Stomach (tissue), 9 donors: Measurements from ENCODE around the gene KRTAP10-2. TPM values are rescaled to one million over a fixed set of nuclear protein-coding genes. Genes with fewer than 3 reads are reported as not detected.

Experiments
- DNase-seq, 2 donors: peaks; one replicate each; pipeline versions ENCODE4 v3.0.0 to v3.0.0-alpha.2; 2013 to 2019
- H3K27ac ChIP-seq, 5 donors: fragments of 200-600 bp in 4 of 5; sonication (generic) in 4 of 5; one replicate each; pipeline ENCODE4 v1.5.1; 2013 to 2019; ENCODE audit warnings: mild to moderate bottlenecking in 1 of 5, moderate library complexity in 1 of 5
- H3K27me3 ChIP-seq, 3 donors: fragments of 200-600 bp; sonication (generic); one replicate each; pipeline ENCODE4 v1.5.1; 2017 to 2019; ENCODE audit warnings: mixed run types in 1 of 3
- H3K36me3 ChIP-seq, 4 donors: fragments of 200-600 bp; sonication (generic); 1 replicate in 3 of 4; 2 replicates in 1 of 4; pipeline ENCODE4 v1.5.1; 2016 to 2019
- H3K4me1 ChIP-seq, 4 donors: fragments of 200-600 bp; sonication (generic); one replicate each; pipeline ENCODE4 v1.5.1; 2016 to 2019
- H3K4me3 ChIP-seq, 4 donors: fragments of 200-600 bp; sonication (generic) in 3 of 4; one replicate each; pipeline ENCODE4 v1.5.1; 2016 to 2019; ENCODE audit warnings: mild to moderate bottlenecking in 1 of 4
- H3K9me3 ChIP-seq, 4 donors: fragments of 200-600 bp; sonication (generic); one replicate each; pipeline ENCODE4 v1.5.1; 2016 to 2019
- EP300 ChIP-seq: sonication (generic); formaldehyde crosslinking; IDR thresholded peaks from one replicate; pipeline ENCODE4 v1.6.1; 2017; ENCODE audit warnings: antibody characterized with exemption
- POLR2A ChIP-seq, 4 donors: fragments of 450-650 bp; IDR thresholded peaks; one replicate each; pipeline ENCODE4 v1.6.1; 2016; ENCODE audit warnings: antibody characterized with exemption in 4 of 4, control low read depth in 2 of 4, mild to moderate bottlenecking in 1 of 4, moderate library complexity in 1 of 4
- POLR2AphosphoS5 ChIP-seq, 3 donors: sonication (generic); formaldehyde crosslinking; IDR thresholded peaks; one replicate each; pipeline ENCODE4 v1.6.1; 2016; ENCODE audit warnings: antibody characterized with exemption in 3 of 3
- WGBS, 5 donors: extraction: QIAGEN DNeasy Blood & Tissue Kit in 3 of 5; methylation state at CpG; one replicate each; pipeline versions ENCODE4 v1.1.5 to v1.1.7; 2013 to 2018; 5-methylcytosine and 5-hydroxymethylcytosine counted together
- intact Hi-C: fragments of 100-400 bp; cut with DNase I; formaldehyde crosslinking; loops from one replicate; pipeline ENCODE4 v1.15.1; 2023; ENCODE audit warnings: low total_unique reads
- polyA plus RNA-seq, 3 donors: library from polyadenylated mRNA; stranded (reverse); fragments of 200-250 nt; gene quantifications; one replicate each; pipeline ENCODE4 v1.2.3, GENCODE V29; 2013
- total RNA-seq, 5 donors: library from RNA; depleted of rRNA; stranded (reverse); fragments of >200 nt; gene quantifications; one replicate each; pipeline versions ENCODE4 v1.1.0 to v1.2.3, GENCODE V29; 2014 to 2016
- TF ChIP-seq, protein P1 (sequence below), 7 experiments: fragments of 450-650 bp in 4 of 7; fragments of 200-600 bp in 3 of 7; sonication (generic) in 3 of 7; IDR thresholded peaks; one replicate each; pipeline ENCODE4 v1.5.1; 2016 to 2019; ENCODE audit warnings: antibody characterized with exemption in 7 of 7, control low read depth in 2 of 7, mild to moderate bottlenecking in 1 of 7
- donor health status: healthy with polysubstance abuse.
- donor health status: Bipolar disorder and iron deficiency.
- donor health status: healthy.

KRTAP10-2 gene
- total and polyA plus RNA-seq, 8 donors: not detected

DNA sequence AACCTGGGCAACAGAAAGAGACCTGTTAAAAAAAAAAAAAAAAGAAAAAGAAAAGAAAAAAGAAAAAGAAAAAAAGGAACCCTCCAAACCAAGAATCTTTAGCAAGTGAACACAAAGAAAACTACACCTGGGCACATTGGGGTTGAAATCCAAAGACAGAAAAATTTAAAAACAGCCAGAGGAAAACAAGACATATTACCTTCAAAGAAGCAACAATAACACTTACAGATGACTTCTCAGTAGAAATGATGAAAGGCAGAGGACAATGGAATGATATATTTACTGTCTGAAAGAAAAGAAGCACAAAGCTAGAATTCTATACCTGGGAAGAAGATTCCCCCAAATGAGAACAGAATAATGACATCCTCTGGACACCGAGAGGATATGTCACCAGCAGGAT lies 8.6 kb downstream of the KRTAP10-2 start:
- intact Hi-C loops: no loop called here
- WGBS, 5 donors: 75 to 90% (median 84%) methylated on average over 1 of the region's 1 CpG
- Histone ChIP-seq H3K9me3 (peaks cover 0 to 31% (median 13%) of the 10 kb centered on the region in 4 donors), H3K36me3 (no peaks in the 10 kb centered on the region), H3K4me1 (no peaks in the 10 kb centered on the region), H3K27me3 (peaks cover 0 to 31% (median 6%) of the 10 kb centered on the region in 3 donors), H3K27ac (no peak overlapping the region), H3K4me3 (no peak overlapping the region)
- TF ChIP-seq POLR2AphosphoS5 (IDR thresholded peaks at IDR 0.05) (no peak), EP300 (no peak), POLR2A (IDR thresholded peaks at IDR 0.05) (no peak)
- TF ChIP-seq, protein P1, sequence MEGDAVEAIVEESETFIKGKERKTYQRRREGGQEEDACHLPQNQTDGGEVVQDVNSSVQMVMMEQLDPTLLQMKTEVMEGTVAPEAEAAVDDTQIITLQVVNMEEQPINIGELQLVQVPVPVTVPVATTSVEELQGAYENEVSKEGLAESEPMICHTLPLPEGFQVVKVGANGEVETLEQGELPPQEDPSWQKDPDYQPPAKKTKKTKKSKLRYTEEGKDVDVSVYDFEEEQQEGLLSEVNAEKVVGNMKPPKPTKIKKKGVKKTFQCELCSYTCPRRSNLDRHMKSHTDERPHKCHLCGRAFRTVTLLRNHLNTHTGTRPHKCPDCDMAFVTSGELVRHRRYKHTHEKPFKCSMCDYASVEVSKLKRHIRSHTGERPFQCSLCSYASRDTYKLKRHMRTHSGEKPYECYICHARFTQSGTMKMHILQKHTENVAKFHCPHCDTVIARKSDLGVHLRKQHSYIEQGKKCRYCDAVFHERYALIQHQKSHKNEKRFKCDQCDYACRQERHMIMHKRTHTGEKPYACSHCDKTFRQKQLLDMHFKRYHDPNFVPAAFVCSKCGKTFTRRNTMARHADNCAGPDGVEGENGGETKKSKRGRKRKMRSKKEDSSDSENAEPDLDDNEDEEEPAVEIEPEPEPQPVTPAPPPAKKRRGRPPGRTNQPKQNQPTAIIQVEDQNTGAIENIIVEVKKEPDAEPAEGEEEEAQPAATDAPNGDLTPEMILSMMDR (IDR thresholded peaks at IDR 0.05): no peak
- no peak for DNase-seq

DNA sequence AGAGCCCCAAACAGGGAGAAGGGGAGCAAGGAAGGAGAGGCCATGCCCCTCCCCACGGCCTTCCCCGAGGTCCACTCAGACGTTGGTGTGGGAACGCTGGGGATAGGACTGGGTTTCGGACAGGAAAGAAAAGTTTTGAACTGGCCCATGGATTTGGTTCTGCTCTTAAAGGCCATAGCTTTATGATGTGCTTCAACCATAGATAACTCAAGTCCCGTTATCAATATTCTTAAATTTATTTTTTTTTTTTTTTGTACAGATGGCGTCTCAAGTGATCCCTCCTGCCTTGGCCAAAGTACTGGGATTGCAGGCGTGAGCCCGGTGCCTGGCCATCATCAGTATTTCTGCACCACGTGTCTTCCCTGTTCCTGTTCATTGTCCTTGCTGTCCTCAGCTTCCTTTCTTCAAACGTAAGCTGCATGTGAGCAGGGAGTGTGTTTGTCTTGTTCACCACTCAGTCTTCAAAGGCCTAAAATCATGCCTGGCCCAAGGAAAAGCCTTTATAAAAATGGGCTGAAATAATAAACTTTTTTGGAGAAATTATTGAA lies 10.5 kb downstream of the KRTAP10-2 start:
- H3K27ac ChIP-seq: no peak overlapping the region
- TF ChIP-seq POLR2A (IDR thresholded peaks at IDR 0.05) (no peak), EP300 (no peak), POLR2AphosphoS5 (IDR thresholded peaks at IDR 0.05) (no peak)
- TF ChIP-seq, protein P1 (IDR thresholded peaks at IDR 0.05): no peak
- H3K9me3 ChIP-seq: peaks cover 0 to 22% (median 8%) of the 10 kb centered on the region in 4 donors
- intact Hi-C loops: no loop called here
- 76 to 84% (median 83%) methylated on average over 11 of the region's 11 CpGs for WGBS, 5 donors
- DNase-seq: no peak
- peaks cover 0 to 31% (median 6%) of the 10 kb centered on the region in 3 donors for H3K27me3 ChIP-seq
- no peak overlapping the region for H3K4me3 ChIP-seq
- H3K36me3 ChIP-seq: no peaks in the 10 kb centered on the region
- no peaks in the 10 kb centered on the region for H3K4me1 ChIP-seq

DNA sequence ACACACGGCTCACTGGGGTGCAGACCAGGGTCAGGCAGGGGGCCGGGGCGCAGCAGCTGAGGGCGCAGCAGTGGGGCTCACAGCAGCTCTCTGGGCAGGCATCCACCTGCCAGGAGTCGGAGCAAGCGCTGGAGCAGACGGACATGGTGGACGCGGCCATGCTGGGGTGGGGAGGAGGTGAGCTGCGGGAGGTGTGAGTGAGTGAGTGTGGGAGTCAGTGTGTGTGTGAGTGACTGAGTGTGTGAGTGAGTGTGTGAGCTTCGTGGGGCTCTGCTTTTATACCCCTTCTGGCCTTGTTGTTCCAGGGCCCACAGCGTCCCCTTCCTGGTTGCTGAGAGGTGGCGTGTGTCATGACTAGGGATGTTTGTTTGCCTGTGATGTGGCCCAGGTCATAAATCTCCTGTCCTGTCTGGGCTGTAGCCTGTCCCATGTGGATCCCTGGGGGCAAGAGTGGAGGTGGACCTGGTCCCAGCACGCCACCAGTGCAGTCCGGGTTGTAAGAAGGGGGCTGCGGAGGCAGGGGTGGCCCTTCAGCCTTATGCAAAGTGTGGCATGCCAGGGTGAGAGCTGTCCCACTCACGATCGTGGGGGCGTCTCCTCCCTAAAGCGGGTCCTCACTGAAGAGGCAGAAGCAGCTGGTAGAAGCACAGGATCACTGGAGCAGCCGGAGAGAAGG lies 11.2 kb downstream of the KRTAP10-2 start, which contains the start of gene KRTAP10-1:
KRTAP10-1 (minus strand) TSS at position 205 of the 676 bp plus-strand sequence; CDS start at position 160, 45 bp downstream.
- Histone ChIP-seq H3K27ac (no peak within 1 kb of the TSS), H3K4me3 (no peak within 1 kb of the TSS), H3K9me3 (peaks cover 0 to 22% (median 8%) of the 10 kb centered on the region in 4 donors), H3K36me3 (no peaks in the 10 kb centered on the region), H3K27me3 (peaks cover 0 to 31% (median 6%) of the 10 kb centered on the region in 3 donors), H3K4me1 (no peaks in the 10 kb centered on the region)
- intact Hi-C loops: no loop called here
- no peak for DNase-seq
- TF ChIP-seq POLR2A (IDR thresholded peaks at IDR 0.05) (no peak), POLR2AphosphoS5 (IDR thresholded peaks at IDR 0.05) (no peak), EP300 (no peak)
- TF ChIP-seq, protein P1 (IDR thresholded peaks at IDR 0.05): no peak
- WGBS, 5 donors: 70 to 78% (median 73%) methylated on average over 16 to 21 of the region's 21 CpGs

DNA sequence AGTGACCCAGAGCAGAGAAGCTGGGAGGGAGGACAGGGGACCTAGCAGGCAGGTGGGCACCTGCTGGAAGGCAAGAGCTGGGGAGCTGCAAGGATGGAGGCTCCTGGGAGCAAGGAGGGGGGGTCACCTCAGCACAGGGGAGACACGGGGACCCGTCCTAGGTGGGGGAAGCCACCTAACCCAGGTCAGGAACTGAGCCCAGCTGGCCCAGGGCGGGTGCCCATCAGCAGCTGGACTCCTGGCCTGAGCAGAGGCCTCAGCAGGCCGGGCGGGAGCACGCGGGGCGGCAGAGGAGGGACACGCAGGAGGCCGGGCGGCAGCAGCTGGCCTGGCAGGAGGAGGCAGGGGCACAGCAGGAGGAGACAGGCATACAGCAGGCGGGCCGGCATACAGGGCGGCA lies 12.3 kb downstream of the KRTAP10-2 start:
- no peaks in the 10 kb centered on the region for H3K4me1 ChIP-seq
- H3K27ac ChIP-seq: no peak overlapping the region
- no peak for DNase-seq
- 64 to 77% (median 65%) methylated on average over 9 to 14 of the region's 14 CpGs for WGBS, 5 donors
- no peaks in the 10 kb centered on the region for H3K36me3 ChIP-seq
- H3K27me3 ChIP-seq: peaks cover 0 to 31% (median 6%) of the 10 kb centered on the region in 3 donors
- no peak overlapping the region for H3K4me3 ChIP-seq
- H3K9me3 ChIP-seq: peaks cover 0 to 19% (median 8%) of the 10 kb centered on the region in 4 donors
- intact Hi-C loops: no loop called here
- TF ChIP-seq POLR2A (IDR thresholded peaks at IDR 0.05): no peak
- TF ChIP-seq, protein P1 (IDR thresholded peaks at IDR 0.05): no peak
- TF ChIP-seq EP300: no peak
- no peak for TF ChIP-seq POLR2AphosphoS5 (IDR thresholded peaks at IDR 0.05)
